GM23248 (cell line): Measurements from ENCODE around the gene KRT14.

Experiments
- EZH2 ChIP-seq: fragments of 200-600 bp; sonication (generic); IDR thresholded peaks from 2 replicates; pipeline ENCODE4 v1.6.1; 2018; ENCODE audit warnings: antibody characterized with exemption, mild to moderate bottlenecking; ENCODE audit not compliant: insufficient read depth, poor library complexity, severe bottlenecking
- EZH2phosphoT487 ChIP-seq: fragments of 200-600 bp; sonication (generic); IDR thresholded peaks from 2 replicates; pipeline ENCODE4 v1.6.1; 2018; ENCODE audit warnings: antibody characterized with exemption, moderate library complexity, mild to moderate bottlenecking, low read depth; ENCODE audit not compliant: insufficient read depth

DNA sequence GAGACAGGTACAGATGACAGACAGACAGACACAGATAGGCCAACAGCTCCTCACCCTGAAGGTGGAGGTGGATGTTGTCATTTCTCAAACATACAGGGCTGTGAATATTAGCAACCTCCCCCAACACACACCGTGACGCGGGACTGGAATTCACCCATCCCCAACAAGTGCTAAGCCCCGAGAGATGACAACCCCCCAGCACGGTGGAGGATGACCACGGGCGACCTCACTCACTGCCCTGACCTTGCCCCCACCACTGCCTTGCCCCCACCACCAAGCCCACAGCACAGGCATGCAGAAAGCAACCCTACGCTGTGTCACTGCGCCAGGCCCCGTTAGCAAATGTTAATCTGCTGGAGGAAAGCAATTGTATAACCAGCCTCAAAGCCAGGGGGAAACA, 42.6 kb upstream of the KRT14 start:
- TF ChIP-seq EZH2: no peak
- TF ChIP-seq EZH2phosphoT487: no peak
